Thyroid gland (tissue), 4 donors: Measurements from ENCODE around the gene EFTUD2. TPM values are rescaled to one million over a fixed set of nuclear protein-coding genes. Genes with fewer than 3 reads are reported as not detected.

Experiments
- DNase-seq, 2 donors: peaks; one replicate each; pipeline ENCODE4 v3.0.0-alpha.2; 2019
- H3K27ac ChIP-seq, 3 donors: fragments of 200-600 bp; sonication (generic); 1 replicate in 2 of 3; 2 replicates in 1 of 3; pipeline ENCODE4 v1.5.1; 2016 to 2019; ENCODE audit warnings: mild to moderate bottlenecking in 1 of 3, moderate library complexity in 1 of 3
- H3K27me3 ChIP-seq: fragments of 200-600 bp; sonication (generic); one replicate; pipeline ENCODE4 v1.5.1; 2019
- H3K36me3 ChIP-seq, 2 donors: fragments of 200-600 bp; sonication (generic); one replicate each; pipeline ENCODE4 v1.5.1; 2016 to 2019
- H3K4me1 ChIP-seq, 2 donors: fragments of 200-600 bp; sonication (generic); one replicate each; pipeline ENCODE4 v1.5.1; 2017 to 2019
- H3K4me3 ChIP-seq, 3 donors: fragments of 200-600 bp; sonication (generic); replicated peaks in 1 of 3; 1 replicate in 2 of 3; 2 replicates in 1 of 3; pipeline ENCODE4 v1.5.1; 2016; ENCODE audit warnings: mild to moderate bottlenecking in 1 of 3
- H3K9me3 ChIP-seq: fragments of 200-600 bp; sonication (generic); one replicate; pipeline ENCODE4 v1.5.1; 2017
- POLR2A ChIP-seq, 2 donors: fragments of 450-650 bp; IDR thresholded peaks; one replicate each; pipeline ENCODE4 v1.6.1; 2017; ENCODE audit warnings: antibody characterized with exemption in 2 of 2, mild to moderate bottlenecking in 2 of 2, moderate library complexity in 1 of 2
- WGBS, 2 donors: methylation state at CpG; one replicate each; pipeline ENCODE4 v1.1.5; 2017; 5-methylcytosine and 5-hydroxymethylcytosine counted together
- intact Hi-C: fragments of 100-400 bp; cut with DNase I; formaldehyde crosslinking; loops from one replicate; pipeline ENCODE4 v1.15.1; 2023
- total RNA-seq, 4 donors: library from RNA; depleted of rRNA; stranded (reverse); fragments of >200 nt; gene quantifications; one replicate each; pipeline ENCODE4 v1.2.3, GENCODE V29; 2016
- TF ChIP-seq, protein P1 (sequence below), 6 experiments: fragments of 200-600 bp in 3 of 6; fragments of 450-650 bp in 3 of 6; sonication (generic) in 3 of 6; IDR thresholded peaks; one replicate each; pipeline ENCODE4 v1.5.1; 2016 to 2019; ENCODE audit warnings: antibody characterized with exemption in 6 of 6, mild to moderate bottlenecking in 2 of 6, inconsistent platforms in 1 of 6, moderate library complexity in 1 of 6

Gene EFTUD2
- total RNA-seq, 4 donors from 2014 or later: 49.2 to 110 (median 75.1) TPM

DNA sequence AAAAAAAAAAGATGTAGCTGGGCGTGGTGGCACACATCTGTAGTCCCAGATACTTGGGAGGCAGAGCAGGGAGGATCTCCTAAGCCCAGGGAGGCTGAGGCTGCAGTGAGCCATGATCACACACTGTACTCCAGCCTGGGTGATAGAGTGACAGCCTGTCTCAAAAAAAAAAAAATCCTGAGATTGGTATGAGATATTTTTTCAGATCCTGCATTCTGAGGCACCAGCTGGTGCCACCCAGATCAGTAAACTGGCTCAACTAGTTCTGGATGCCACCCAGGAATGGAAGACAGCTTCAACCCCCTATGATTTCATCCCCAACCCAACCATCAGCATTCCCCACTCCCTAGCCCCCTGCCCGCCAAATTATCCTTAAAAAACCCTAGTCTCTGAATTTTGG lies 62.0 kb downstream of the EFTUD2 start:
- 58 to 64% methylated on average over 2 of the region's 2 CpGs for WGBS, 2 donors
- intact Hi-C loops: no loop called here

DNA sequence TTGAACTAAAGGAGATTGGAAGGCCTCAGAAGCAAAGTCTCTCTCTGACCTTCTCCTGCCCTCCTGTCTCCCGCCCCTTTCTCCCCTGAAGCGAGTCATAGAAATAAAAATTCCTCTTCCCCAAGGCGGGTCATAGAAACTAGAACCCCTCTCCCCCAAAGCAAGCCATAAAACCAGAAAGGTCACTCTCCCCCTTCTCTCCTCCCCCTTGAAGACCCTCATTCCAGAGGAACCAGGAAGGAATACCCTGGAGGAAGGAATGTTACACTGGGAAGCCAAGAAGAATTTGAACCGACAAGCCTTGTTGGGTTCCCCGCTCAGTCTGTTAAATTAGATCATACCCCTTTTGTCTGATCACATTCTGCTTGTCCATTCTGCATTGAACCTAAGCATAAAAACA lies 66.4 kb downstream of the EFTUD2 start:
- H3K4me3 ChIP-seq: no peak overlapping the region
- no peak overlapping the region for H3K27ac ChIP-seq
- H3K27me3 ChIP-seq: peaks cover 20% of the 10 kb centered on the region
- peaks cover 5 to 14% of the 10 kb centered on the region in 2 donors for H3K4me1 ChIP-seq
- TF ChIP-seq, protein P1, sequence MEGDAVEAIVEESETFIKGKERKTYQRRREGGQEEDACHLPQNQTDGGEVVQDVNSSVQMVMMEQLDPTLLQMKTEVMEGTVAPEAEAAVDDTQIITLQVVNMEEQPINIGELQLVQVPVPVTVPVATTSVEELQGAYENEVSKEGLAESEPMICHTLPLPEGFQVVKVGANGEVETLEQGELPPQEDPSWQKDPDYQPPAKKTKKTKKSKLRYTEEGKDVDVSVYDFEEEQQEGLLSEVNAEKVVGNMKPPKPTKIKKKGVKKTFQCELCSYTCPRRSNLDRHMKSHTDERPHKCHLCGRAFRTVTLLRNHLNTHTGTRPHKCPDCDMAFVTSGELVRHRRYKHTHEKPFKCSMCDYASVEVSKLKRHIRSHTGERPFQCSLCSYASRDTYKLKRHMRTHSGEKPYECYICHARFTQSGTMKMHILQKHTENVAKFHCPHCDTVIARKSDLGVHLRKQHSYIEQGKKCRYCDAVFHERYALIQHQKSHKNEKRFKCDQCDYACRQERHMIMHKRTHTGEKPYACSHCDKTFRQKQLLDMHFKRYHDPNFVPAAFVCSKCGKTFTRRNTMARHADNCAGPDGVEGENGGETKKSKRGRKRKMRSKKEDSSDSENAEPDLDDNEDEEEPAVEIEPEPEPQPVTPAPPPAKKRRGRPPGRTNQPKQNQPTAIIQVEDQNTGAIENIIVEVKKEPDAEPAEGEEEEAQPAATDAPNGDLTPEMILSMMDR (IDR thresholded peaks at IDR 0.05): no peak
- no peak for TF ChIP-seq POLR2A (IDR thresholded peaks at IDR 0.05)
- H3K36me3 ChIP-seq: no peaks in the 10 kb centered on the region
- intact Hi-C loops: no loop called here
- DNase-seq: no peak
- H3K9me3 ChIP-seq: no peaks in the 10 kb centered on the region
- 87 to 89% methylated on average over 5 of the region's 5 CpGs for WGBS, 2 donors

More for the DNA sequence above, 62.0 kb downstream of the EFTUD2 start:
- Histone ChIP-seq H3K9me3 (no peaks in the 10 kb centered on the region), H3K4me3 (no peak overlapping the region), H3K4me1 (peaks cover 0 to 5% of the 10 kb centered on the region in 2 donors), H3K27me3 (no peaks in the 10 kb centered on the region), H3K27ac (no peak overlapping the region), H3K36me3 (no peaks in the 10 kb centered on the region)
- DNase-seq: no peak
- no peak for TF ChIP-seq POLR2A (IDR thresholded peaks at IDR 0.05)
- TF ChIP-seq, protein P1 (IDR thresholded peaks at IDR 0.05): no peak

DNA sequence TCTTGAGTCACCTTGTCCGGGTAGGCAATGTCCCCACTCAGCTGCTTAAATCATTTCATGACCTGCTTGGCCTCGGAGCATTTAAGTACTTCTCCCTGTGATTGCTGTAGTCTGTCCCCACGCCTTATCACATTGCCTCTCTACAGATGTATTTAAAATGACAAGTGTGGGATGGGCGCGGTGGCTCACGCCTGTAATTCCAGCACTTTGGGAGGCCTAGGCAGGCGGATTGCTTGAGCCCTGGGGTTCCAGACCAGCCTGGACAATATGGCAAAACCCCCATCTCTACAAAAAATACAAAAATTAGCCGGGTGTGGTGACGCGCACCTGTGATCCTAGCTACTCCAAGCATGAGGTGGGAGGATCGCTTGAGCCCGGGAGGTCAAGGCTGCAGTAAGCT lies 67.9 kb downstream of the EFTUD2 start:
- DNase-seq: no peak
- H3K27ac ChIP-seq: no peak overlapping the region
- H3K36me3 ChIP-seq: no peaks in the 10 kb centered on the region
- peaks cover 5 to 9% of the 10 kb centered on the region in 2 donors for H3K4me1 ChIP-seq
- no peak overlapping the region for H3K4me3 ChIP-seq
- intact Hi-C loops: no loop called here
- H3K9me3 ChIP-seq: no peaks in the 10 kb centered on the region
- no peak for TF ChIP-seq POLR2A (IDR thresholded peaks at IDR 0.05)
- TF ChIP-seq, protein P1 (IDR thresholded peaks at IDR 0.05): no peak
- peaks cover 22% of the 10 kb centered on the region for H3K27me3 ChIP-seq
- 88 to 92% methylated on average over 12 of the region's 12 CpGs for WGBS, 2 donors

DNA sequence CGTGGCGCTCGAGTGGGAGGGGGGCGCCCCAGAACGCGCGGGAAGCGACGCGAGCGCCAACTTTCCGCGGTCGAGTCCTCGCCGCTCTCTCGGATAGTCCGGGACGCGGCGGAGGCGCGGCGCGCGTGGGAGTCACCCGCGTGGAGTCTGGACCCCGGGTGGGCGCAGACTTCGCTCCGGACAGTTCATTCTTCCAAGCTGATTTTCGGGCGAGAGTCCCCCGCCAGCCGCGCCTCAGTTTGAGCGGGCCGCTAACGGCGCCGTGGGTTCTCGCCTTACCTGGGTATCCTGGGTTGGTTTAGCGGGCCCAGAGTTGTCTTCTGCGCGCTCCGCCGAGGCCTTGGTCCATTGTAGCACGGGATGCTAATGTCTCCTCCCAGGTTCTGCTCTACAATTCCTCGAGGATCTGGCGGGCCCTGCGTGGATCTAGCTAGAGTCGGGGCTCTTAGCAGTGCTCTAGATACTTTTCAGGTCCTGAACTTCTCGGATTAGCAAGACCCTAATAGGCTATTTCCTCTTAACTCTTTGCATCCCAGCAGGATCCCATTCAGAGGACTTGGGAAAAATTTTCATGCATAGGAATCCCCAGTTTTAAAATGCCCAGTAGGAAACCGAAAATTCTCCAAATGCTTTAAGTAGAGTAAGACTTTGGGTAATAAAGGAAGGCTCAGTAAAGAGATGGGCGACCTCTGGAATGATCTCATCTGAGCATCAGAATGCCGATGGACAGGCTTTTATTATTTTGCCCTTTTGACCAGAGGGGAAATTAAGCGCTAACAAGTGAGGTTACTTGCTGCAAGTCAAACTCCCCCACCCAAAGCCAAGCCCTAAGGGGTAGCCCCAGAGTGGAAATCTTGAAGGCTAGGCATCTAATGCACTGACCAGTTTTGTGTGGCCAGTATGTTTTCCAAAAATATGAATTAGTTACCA lies 68.6 kb downstream of the EFTUD2 start:
- no peak for TF ChIP-seq POLR2A (IDR thresholded peaks at IDR 0.05)
- TF ChIP-seq, protein P1 (IDR thresholded peaks at IDR 0.05): no peak
- WGBS, 2 donors: 21 to 22% methylated on average over 13 to 16 of the region's 58 CpGs
- no peak for DNase-seq

More for the DNA sequence above, 68.6 kb downstream of the EFTUD2 start:
- H3K36me3 ChIP-seq: no peaks in the 10 kb centered on the region
- H3K4me1 ChIP-seq: peaks cover 5 to 9% of the 10 kb centered on the region in 2 donors
- H3K9me3 ChIP-seq: no peaks in the 10 kb centered on the region
- H3K27ac ChIP-seq: peak overlapping the region in 1 of 3 donors; percentile 56
- intact Hi-C loops: no loop called here
- H3K27me3 ChIP-seq: peaks cover 27% of the 10 kb centered on the region
- H3K4me3 ChIP-seq: peak overlapping the region in 1 of 3 donors; percentile 50
